Keratinocyte (primary cell): ENCODE measurements around the gene NXNL2. TPM values are rescaled to one million over a fixed set of nuclear protein-coding genes. Genes with fewer than 3 reads are reported as not detected.

Experiments used
- DNase-seq: peaks from one replicate; pipeline ENCODE4 v3.0.0-alpha.2; 2011; ENCODE audit warnings: low read depth, missing footprints, low spot score
- FAIRE-seq: peaks from 2 replicates; lab custom pipeline; 2011; peaks lifted over from hg19 to GRCh38; lab: Jason Lieb, UNC
- H2AFZ ChIP-seq: 2 replicates; pipeline ENCODE4 v1.6.0; 2012; ENCODE audit warnings: low read length, control low read depth, inconsistent platforms; ENCODE audit not compliant: control insufficient read depth
- H3K27ac ChIP-seq: 2 replicates; pipeline ENCODE4 v1.5.1; 2011; ENCODE audit warnings: low read length; ENCODE audit not compliant: control insufficient read depth, insufficient read depth
- H3K27me3 ChIP-seq: 3 replicates; pipeline ENCODE4 v1.6.0; 2011; ENCODE audit warnings: low read length; ENCODE audit not compliant: control insufficient read depth, insufficient read depth; ENCODE audit errors: extremely low read depth
- H3K36me3 ChIP-seq, 2 experiments: 2 replicates in 1 of 2; 3 replicates in 1 of 2; pipeline ENCODE4 v1.5.1; 2011; ENCODE audit warnings: low read length in 2 of 2, mild to moderate bottlenecking in 1 of 2; ENCODE audit not compliant: control insufficient read depth in 2 of 2, insufficient read depth in 2 of 2; ENCODE audit errors: extremely low read depth in 1 of 2
- H3K4me1 ChIP-seq: 3 replicates; pipeline ENCODE4 v1.5.1; 2011; ENCODE audit warnings: low read length; ENCODE audit not compliant: control insufficient read depth, insufficient read depth; ENCODE audit errors: extremely low read depth
- H3K4me2 ChIP-seq: 3 replicates; pipeline ENCODE4 v1.6.0; 2011; ENCODE audit warnings: low read depth, low read length; ENCODE audit not compliant: control insufficient read depth, insufficient read depth; ENCODE audit errors: extremely low read depth
- H3K4me3 ChIP-seq, 3 experiments: fragments of 200-600 bp in 1 of 3; sonication (generic) in 1 of 3; 2 replicates in 2 of 3; 3 replicates in 1 of 3; pipeline ENCODE4 v1.5.1; 2011 to 2016; ENCODE audit warnings: low read length in 3 of 3, mild to moderate bottlenecking in 3 of 3, control low read depth in 2 of 3, inconsistent platforms in 1 of 3, low read depth in 1 of 3, mixed read lengths in 1 of 3, mixed run types in 1 of 3, moderate library complexity in 1 of 3; ENCODE audit not compliant: control insufficient read depth in 2 of 3, insufficient read depth in 2 of 3; ENCODE audit errors: extremely low read depth in 1 of 3
- H3K79me2 ChIP-seq: 2 replicates; pipeline ENCODE4 v1.6.0; 2012; ENCODE audit warnings: low read length; ENCODE audit not compliant: control insufficient read depth, insufficient read depth
- H3K9ac ChIP-seq: 3 replicates; pipeline ENCODE4 v1.6.0; 2011; ENCODE audit warnings: low read length; ENCODE audit not compliant: control insufficient read depth, insufficient read depth; ENCODE audit errors: extremely low read depth
- H3K9me1 ChIP-seq: 3 replicates; pipeline ENCODE4 v1.6.0; 2011; ENCODE audit warnings: low read length; ENCODE audit not compliant: control insufficient read depth, insufficient read depth; ENCODE audit errors: extremely low read depth
- H3K9me3 ChIP-seq: 2 replicates; pipeline ENCODE4 v1.5.1; 2012; ENCODE audit warnings: low read depth, low read length; ENCODE audit not compliant: control insufficient read depth
- H4K20me1 ChIP-seq: 3 replicates; pipeline ENCODE4 v1.6.0; 2011; ENCODE audit warnings: low read length; ENCODE audit not compliant: control insufficient read depth, insufficient read depth; ENCODE audit errors: extremely low read depth
- EZH2 ChIP-seq: IDR thresholded peaks from one replicate; pipeline ENCODE4 v1.6.1; 2012; ENCODE audit warnings: inconsistent platforms, mild to moderate bottlenecking, low read length, moderate library complexity
- dilution Hi-C: fragments of 300-500 bp; cut with MboI; formaldehyde crosslinking; loops from one replicate; pipeline ENCODE4 v1.7.0; 2020; ENCODE audit warnings: low sequenced_read_pairs; ENCODE audit not compliant: extremely low pct_ligation_motif_present
- polyA plus RNA-seq, 5 experiments: library from polyadenylated mRNA; depleted of rRNA in 3 of 5; stranded (reverse) in 3 of 5; stranded (forward) in 1 of 5; unstranded in 1 of 5; fragments of >200 nt; gene quantifications; 1 replicate in 1 of 5; 2 replicates in 3 of 5; 3 replicates in 1 of 5; pipeline versions ENCODE4 v1.2.1 to v1.2.3, GENCODE V29; 2011 to 2012; ENCODE audit warnings: missing spikeins in 2 of 5, low read depth in 1 of 5, low replicate concordance in 1 of 5
- TF ChIP-seq, protein P1 (sequence below), 3 experiments: IDR thresholded peaks in 1 of 3; conservative IDR thresholded peaks in 1 of 3; optimal IDR thresholded peaks in 1 of 3; 2 replicates in 2 of 3; 3 replicates in 1 of 3; pipeline versions ENCODE3 to v1.5.1; 2011; ENCODE audit warnings: low read length in 3 of 3, mild to moderate bottlenecking in 3 of 3, moderate library complexity in 2 of 3, control low read depth in 1 of 3, inconsistent platforms in 1 of 3; ENCODE audit not compliant: insufficient read depth in 2 of 3; ENCODE audit errors: extremely low read depth in 1 of 3

The NXNL2 gene
- polyA plus RNA-seq, 1 donor (not counting 4 experiments of a cell fraction or from before 2014, with no cell fraction given), result 0.17 TPM

GRCh38 chr9:88538311-88539085 lies 3.5 kb downstream of the NXNL2 start:
- DNase-seq, result no peak
- Histone ChIP-seq H4K20me1 (peaks cover 3% of the 10 kb centered on the region), H2AFZ (no peak overlapping the region)

DNA sequence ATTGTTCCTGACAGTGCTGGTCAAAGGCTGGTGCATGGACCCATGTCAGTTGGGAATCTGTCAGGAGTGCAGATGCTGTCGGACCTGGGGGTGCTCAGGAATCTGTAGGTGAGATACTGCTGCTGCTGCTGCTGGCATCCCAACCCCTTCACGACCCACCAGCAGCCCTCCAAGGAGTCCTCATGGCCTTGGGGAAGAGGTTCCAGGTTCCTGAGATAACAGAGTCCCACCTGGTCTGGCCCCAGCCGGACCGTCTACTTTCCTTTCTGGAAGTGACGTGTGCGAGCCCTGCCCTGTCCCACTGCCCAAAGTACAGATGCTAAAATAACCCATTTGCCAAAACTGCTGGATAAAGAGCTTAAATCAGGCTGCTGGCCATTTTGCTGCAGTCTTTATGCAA lies 4.3 kb downstream of the NXNL2 start:
- H2AFZ ChIP-seq, result no peak overlapping the region
- H3K9ac ChIP-seq, result no peak overlapping the region
- dilution Hi-C loops, result no loop called here
- FAIRE-seq (no peak), DNase-seq (no peak)
- H3K9me1 ChIP-seq, result no peaks in the 10 kb centered on the region
- H3K27me3 ChIP-seq, result peaks cover 5% of the 10 kb centered on the region
- H3K9me3 ChIP-seq, result no peaks in the 10 kb centered on the region
- peaks cover 7% of the 10 kb centered on the region for H3K4me1 ChIP-seq
- no peaks in the 10 kb centered on the region for H3K79me2 ChIP-seq
- no peak for TF ChIP-seq EZH2
- TF ChIP-seq, protein P1, sequence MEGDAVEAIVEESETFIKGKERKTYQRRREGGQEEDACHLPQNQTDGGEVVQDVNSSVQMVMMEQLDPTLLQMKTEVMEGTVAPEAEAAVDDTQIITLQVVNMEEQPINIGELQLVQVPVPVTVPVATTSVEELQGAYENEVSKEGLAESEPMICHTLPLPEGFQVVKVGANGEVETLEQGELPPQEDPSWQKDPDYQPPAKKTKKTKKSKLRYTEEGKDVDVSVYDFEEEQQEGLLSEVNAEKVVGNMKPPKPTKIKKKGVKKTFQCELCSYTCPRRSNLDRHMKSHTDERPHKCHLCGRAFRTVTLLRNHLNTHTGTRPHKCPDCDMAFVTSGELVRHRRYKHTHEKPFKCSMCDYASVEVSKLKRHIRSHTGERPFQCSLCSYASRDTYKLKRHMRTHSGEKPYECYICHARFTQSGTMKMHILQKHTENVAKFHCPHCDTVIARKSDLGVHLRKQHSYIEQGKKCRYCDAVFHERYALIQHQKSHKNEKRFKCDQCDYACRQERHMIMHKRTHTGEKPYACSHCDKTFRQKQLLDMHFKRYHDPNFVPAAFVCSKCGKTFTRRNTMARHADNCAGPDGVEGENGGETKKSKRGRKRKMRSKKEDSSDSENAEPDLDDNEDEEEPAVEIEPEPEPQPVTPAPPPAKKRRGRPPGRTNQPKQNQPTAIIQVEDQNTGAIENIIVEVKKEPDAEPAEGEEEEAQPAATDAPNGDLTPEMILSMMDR (optimal IDR thresholded peaks at IDR 0.05 in 1 of 3, IDR thresholded peaks at IDR 0.05 in 1 of 3, conservative IDR thresholded peaks at IDR 0.05 in 1 of 3; ENCODE audit: extremely low read depth in 1 of 3, insufficient read depth in 2 of 3, low read length in 3 of 3), result no peak
- peaks cover 3% of the 10 kb centered on the region for H4K20me1 ChIP-seq
- H3K4me3 ChIP-seq, result no peak overlapping the region
- H3K4me2 ChIP-seq, result no peak overlapping the region
- H3K36me3 ChIP-seq, result no peaks in the 10 kb centered on the region
- no peak overlapping the region for H3K27ac ChIP-seq

More at GRCh38 chr9:88538311-88539085, 3.5 kb downstream of the NXNL2 start:
- Histone ChIP-seq H3K4me3 (no peak overlapping the region), H3K36me3 (no peaks in the 10 kb centered on the region), H3K9me3 (no peaks in the 10 kb centered on the region), H3K4me1 (peaks cover 7% of the 10 kb centered on the region), H3K4me2 (no peak overlapping the region), H3K9ac (no peak overlapping the region), H3K79me2 (no peaks in the 10 kb centered on the region), H3K27ac (no peak overlapping the region), H3K27me3 (peaks cover 5% of the 10 kb centered on the region), H3K9me1 (no peaks in the 10 kb centered on the region)
- no peak for FAIRE-seq
- dilution Hi-C loops, result no loop called here
- no peak for TF ChIP-seq EZH2
- TF ChIP-seq, protein P1 (optimal IDR thresholded peaks at IDR 0.05 in 1 of 3, IDR thresholded peaks at IDR 0.05 in 1 of 3, conservative IDR thresholded peaks at IDR 0.05 in 1 of 3; ENCODE audit: extremely low read depth in 1 of 3, insufficient read depth in 2 of 3, low read length in 3 of 3), result no peak
